GM19372 (cell line): ENCODE data around the gene DUSP11.
"Not testable (repeated sequence)": the region's sequence is repeated elsewhere in the genome, so short reads cannot be mapped to it uniquely, and the experiment has no call there.

Experiments used
- ATAC-seq: cut with Tn5 transposase; IDR thresholded peaks from one replicate; pipeline ENCODE4 v1.9.1; 2021; ENCODE audit warnings: mild to moderate bottlenecking, low read depth, moderate library complexity; ENCODE audit not compliant: unreplicated experiment

DUSP11 gene

DNA sequence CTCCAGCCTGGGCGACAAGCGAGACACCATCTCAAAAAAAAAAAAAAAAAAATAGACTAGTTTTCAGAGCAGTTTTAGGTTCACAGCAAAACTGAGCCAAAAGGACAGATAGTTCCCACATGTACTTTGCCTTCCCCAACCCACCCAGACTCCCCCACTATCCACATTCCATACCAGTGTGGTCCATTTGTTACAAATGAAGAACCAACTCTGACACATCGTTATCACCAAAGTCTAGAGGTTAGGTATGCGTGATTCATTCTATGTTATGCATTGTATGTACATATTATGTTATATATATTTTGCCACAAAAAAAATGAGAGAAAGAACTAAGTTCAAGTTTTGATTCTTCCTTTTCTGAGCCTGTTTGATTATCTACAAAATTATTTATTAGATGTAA is 3.5 kb downstream of the DUSP11 start:
- ATAC-seq: no peak

DNA sequence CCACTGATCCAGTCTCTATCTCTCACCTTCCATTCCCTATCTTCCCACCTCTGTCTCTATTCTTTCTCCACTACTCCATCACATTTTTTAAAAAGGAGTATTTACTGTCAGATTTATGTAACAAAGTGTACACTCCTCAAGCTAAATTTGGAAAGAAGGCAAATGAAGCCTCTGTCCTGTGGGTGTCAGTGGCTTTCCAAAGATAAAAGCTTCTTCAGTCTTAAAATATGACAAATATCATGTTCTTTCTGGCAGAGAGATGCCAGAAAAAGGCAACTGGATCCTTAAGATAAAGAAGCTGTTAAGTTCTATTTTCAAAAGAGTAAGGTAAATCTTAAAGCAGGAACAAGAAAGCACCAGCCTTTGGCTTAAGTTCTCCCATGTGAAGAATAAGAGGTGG is 7.1 kb downstream of the DUSP11 start:
- no peak for ATAC-seq

DNA sequence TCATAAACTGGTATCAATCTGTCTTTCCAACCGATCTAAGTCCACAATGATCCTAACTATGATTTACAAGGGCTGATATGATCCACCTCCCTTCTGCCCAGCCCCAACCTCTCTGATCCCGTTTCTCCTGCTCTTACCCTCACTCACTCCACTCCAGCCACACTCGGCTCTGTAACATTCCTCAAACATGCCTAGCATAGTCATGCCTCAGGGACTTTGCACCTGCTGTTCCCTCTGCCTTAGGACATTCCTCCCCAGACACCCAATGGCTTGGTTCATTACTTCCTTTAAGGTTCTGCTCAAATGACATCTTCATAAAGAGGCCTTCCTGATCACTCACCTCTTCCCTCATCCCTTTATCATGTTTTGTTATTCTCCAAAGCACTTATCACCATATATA is 9.2 kb downstream of the DUSP11 start:
- no peak for ATAC-seq

DNA sequence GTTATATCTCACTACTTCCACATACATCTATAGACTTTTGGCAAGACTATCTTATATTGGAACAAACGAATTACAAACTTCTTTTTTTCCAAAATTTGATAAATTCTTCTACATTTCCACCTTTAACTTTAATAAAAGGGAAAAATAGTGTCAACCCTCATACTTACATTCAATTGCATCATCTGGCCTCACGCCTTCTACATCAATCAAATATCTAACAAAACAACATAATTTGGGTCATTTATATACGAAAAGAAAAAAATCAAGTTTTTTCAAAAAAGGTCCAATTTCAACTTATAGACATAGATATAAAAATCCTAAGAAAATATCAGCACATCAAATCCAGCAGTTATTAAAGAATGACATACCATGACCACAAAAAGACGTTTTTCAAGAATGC is 12.9 kb downstream of the DUSP11 start:
- no peak for ATAC-seq

DNA sequence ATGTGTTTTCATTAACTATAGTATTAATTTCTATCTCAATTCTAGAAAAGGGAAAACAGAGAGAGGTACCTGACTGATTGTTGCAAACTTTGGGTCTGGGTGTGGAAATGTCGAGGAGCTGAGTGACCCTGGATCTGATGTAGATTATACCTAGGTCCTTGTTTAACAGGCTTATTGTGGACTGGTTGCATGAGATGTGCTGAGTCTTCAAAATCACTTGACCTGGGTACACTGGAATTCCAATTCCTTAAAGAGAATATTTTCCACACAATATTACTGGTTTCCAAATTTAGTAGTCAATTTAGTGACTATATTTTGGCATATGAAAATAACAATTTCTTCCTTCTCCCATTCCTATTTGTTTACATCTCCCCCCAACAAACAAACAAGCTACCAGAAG is 13.6 kb downstream of the DUSP11 start:
- ATAC-seq: no peak

DNA sequence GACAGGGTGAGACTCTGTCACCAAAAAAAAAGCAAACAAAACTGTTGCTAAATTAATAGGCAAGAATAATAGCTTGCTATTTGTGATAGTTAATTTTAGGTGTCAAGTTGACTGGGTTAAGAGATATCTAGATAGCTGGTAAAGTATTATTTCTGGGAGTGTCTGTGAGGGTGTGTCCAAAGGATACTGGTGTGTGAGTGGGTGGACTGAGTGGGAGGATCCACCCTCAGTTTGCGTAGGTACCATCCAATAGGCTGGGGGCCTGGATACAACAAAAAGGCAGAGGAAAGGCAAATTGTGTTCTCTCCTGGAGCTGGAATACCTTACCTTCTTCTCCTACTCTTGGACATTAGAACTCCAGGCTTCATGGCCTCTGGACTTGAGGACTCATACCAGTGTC is 15.0 kb downstream of the DUSP11 start:
- no peak for ATAC-seq

DNA sequence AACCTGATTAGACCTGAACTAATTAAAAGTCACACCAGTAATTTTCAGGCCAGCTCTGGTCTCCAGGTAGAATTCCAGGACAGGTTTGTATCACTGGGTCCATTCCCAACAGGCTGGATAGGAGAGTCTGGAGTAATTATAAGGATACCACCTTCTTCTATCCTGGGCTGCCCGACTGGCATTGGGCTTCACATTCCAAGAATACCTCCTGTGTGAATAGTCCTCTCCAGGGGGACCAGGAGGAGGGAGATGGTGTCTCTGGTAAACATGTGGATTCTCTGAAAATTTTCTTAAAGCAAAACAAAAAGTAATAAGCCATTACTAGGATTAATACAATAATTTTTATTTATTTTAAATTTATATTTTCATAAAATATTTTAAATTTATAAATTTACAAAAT is 17.3 kb downstream of the DUSP11 start:
- no peak for ATAC-seq

DNA sequence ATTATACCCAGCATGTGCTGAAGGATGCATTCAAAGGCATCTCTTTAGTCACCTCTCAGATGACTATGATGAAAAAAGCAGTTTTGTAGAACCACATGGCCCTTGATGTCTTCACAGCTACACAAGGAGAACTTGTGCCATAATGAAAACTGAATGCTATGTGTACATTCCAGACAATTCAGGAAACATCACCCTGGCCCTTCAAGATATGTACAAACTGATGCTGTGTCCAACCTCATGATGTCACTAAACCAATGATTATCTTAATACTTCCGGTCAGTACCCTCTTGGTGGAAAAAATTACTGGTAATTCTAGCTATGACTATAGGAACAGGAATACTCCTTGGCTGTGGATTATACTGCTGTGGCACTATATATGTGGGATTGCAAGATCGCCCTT is 20.0 kb downstream of the DUSP11 start:
- no peak for ATAC-seq

DNA sequence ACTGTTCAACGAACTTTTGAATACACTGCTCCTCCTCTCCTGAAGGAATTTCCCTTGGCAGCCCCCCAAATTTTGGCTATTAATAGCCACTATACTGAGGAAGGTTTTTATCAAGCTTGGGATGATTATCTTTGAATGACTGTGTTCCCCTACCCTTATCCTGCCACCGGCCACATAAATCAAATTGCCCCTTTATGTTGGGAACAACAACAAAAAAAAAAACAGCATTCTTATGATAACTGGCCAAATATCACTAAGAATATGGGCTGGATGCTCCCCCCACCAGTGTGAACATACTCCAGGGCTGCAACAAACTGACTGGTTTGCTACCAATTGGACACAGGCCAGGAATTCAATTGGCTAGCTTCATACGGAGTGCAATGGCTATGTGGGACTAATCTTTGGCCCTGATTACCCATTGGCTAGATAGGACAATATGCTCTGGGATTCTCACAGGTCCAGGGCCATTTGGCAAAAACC is 20.6 kb downstream of the DUSP11 start:
- no peak for ATAC-seq

DNA sequence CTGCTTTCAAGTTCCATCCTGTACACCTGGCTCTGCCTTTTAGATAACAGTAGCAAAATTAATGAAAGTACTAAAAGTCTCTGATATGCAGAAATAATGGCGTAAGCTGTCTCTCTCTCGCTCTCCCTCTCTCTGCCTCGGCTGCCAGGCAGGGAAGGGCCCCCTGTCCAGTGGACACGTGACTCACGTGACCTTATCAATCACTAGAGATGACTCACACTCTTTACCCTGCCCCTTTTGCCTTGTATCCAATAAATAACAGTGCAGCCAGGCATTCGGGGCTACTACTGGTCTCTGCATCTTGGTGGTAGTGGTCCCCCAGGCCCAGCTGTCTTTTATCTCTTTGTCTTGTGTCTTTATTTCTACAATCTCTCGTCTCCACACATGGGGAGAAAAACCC is 25.6 kb downstream of the DUSP11 start:
- not testable (repeated sequence) for ATAC-seq

DNA sequence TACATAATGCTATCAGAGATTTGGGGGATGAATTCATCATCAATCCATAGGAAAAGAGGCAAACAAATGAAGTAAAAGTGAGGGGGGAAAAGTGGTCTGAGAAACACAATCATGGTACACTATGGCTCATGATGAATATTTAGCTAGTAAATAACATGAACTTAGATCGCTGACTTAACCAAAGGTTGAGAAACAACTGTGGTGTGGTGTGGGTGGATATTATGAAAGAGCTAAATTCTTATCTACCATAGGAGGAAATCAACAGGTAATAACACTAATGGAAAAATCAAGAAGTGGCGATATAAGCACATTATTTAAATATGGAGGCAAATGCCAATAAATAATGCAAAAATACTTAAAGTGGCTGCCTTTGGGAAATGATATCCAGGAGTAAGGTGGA is 30.6 kb downstream of the DUSP11 start:
- ATAC-seq: no peak

DNA sequence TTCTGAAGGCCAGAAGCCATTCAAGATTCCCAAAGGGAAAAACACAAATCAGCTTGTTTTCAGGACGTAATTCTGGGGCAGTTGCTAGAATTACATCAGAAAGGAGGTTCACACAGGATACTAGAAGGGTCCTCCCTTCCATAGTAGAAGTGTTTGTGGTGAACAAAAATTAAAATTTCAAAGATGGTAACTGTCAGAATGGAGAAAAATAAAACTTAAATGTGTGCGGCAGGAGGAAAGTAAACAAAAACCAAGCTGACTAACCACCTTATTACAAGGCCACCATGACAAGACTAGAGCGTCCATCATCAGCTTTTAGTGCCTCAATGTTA is 33.1 kb downstream of the DUSP11 start:
- ATAC-seq: no peak

DNA sequence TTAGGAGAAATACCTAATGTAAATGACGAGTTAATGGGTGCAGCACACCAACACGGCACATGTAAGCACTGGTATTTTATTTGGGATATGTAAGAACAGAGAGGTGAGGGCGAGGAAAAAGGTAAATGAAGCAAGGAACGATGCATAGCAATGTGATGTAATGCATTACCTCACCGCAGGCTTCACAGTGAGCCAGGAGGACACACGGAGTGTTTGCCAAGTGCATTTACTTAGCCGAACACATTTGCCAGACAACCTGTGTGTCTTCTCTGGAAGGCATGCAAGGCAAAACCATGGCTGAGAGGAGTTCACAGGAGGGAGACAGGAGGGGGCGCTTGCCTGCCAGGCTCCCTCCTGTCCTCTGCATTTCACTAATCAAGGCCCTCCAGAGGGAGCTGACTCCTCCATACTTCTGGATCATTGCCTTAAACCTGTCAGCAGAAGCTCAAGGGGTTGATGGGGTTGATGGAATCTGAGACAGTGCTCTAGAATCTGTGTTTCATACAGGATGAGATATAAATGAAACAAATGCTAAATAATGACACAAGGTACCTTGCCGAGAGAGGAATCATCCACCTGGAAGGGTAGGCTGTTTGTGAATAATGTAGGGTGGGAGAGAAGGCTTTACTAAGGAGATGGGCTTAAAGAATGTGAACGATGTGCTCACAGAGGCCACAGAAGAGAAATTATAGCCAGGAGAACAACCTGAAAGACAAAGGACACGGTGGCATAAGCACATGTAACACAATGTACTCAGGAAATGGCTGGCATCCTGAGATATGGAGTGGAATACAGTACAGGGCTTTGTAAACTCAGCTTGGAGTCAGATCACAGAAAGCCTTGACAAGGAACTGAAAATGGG is 33.7 kb downstream of the DUSP11 start:
- ATAC-seq: no peak

DNA sequence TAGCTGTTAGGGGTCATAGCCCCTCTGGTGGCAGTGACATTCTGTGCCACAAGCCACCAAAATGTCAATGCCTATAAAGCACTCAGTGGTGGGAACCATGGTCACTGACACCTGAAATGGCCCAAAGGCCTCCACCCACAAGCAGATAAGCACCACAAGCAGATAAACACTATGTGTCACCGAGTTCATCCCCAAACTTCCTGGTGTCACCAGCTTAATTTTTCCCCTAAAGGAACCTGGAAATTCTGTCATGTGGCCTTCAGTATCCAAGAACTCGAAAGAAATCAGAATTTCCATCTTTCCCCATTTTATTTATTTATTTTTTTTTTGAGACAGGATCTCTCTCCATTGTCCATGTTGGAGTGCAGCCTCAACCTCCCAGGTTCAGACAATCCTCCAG is 39.1 kb downstream of the DUSP11 start:
- ATAC-seq: no peak

DNA sequence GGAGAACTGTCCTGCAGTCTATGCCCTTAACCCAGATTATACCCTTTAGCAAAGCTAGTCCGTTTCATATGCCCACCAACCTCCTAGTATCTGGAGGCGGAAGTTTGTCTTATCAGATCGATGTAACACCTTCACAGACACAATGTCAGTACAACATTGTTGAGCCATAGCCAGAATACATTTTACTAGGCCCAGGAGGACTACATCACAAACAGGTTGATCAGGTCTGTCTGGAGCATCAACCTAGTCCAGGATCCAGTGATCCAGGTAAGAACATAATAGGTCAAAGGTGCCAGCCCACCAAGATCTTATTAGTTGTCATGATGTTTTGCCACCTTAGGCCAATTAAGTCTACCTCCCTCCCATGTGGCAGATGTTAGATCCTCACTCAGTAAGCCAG is 40.8 kb downstream of the DUSP11 start:
- ATAC-seq: no peak

DNA sequence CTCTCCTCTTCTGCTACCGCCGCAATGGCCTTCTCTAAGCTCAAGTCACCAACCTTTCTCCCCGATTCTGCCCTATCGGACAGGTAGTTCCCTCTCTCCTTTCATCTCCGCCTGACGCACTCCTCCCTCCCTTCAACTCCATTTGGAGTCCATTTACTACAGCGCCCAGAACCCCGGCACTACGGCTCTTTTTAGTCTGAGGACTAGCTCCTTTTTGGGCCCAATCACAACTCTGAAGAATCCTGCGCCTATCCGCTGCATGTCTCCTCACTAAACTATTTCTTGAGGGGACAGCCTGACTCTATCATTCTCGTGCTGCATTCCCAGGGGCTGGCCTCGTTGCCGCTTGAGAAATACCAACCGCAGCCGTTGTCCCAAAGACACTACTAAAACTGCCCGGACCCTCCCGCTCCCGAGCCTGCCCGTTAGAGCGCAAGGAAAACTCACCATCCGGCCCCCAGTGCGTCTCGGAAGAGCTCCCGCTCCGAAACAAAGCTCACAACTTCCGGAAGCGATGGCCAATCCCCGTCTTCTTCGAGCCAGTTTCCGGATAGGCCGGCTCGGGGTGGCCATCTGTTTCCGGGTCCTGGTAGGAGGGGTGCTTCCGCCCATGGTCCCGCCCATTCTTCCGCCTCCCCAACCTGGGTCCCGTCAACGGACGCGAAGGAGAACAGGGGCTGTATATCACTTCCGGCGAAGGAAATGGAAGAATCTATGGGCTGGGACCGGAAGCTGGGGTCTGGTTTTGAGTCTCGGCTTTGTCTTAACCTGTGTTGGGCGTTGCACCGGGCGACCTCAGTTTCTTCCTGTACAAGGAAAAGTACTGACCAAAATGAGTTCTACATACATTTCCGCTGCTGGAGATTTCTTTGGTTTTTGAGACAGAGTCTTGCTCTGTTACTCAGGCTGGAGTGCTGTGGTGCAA is 42.8 kb downstream of the DUSP11 start, which contains the start of gene TPRKB:
Gene TPRKB (minus strand): TSS at position 491 of the 925 bp plus-strand sequence. CDS start 2,776 bp downstream, outside the sequence.
- ATAC-seq: peak; percentile 99

DNA sequence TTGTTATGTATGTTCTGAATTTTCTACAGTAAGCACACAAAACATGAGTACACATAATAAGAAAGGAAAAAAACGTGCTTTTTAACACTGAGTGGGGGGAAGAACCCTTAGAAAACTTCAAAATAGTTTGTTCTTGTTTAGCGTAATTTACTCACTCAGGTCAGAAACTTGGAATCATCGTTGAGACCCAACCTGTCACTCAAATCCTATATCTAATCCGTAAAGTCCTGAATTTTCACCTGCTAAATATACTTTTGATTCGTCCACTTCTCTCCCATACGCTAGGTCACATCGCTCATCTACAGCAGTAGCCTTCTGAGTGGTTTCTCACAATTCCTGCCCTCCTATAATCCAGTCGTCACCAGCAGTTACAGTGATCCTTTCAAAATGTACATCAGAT is 43.5 kb downstream of the DUSP11 start:
- no peak for ATAC-seq

DNA sequence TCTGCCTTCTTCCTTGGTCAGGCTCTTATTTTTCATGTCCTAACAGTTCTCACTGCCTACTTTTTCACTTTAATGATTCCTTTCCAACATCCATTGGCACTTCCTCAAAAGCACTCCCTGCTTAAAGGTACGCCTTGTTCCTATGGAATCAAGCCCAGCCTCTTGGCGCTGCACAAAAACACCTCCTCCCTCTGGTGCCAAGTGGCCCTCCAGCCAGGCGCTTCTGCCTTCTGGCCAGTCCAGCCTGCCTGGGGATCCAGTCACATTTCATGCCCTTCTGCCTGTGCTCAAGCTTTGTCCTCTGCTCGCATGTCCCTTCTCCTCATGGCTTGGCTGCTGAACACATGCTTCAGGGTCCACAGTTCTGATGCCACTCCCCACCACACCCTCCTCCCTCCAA is 49.1 kb downstream of the DUSP11 start:
- ATAC-seq: no peak

DNA sequence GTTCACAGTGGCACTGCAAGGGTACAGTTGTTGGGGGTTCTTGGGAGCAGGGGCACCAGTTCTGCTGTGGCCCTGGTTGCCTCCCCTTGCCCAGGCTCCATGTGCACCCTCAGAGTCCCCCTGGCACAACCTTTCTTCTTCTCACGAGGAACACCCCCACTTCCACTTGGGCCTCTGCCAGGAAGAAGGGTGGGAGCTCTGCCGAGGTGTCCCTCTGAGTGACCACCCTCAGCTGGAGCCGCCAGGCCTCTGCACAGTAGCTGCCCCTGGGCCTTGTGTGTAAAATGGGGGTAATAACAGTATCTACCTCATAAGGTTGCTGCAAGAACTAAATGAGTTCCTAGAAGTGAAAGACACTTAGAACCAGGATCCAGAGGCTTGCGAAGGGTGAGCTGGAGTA is 51.2 kb downstream of the DUSP11 start:
- no peak for ATAC-seq

DNA sequence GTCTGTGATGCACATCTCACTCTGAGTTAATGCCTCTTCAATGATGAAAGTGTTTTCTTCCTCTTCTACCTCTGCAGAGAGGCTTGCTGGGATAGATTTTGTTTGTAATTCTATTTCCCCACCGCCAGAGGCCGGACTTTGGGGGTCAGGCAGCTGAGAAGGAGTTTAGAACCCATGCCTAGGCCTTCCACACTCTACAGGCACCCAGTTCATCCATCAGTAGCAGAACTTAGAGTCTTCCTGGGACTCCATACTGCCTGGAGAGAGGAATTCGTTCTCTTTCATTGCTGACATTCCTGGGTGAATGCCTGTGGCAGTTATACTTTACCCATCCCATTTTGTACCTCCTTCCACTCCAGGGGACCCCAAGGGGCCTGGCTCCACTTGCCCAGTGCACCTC is 51.9 kb downstream of the DUSP11 start:
- no peak for ATAC-seq

DNA sequence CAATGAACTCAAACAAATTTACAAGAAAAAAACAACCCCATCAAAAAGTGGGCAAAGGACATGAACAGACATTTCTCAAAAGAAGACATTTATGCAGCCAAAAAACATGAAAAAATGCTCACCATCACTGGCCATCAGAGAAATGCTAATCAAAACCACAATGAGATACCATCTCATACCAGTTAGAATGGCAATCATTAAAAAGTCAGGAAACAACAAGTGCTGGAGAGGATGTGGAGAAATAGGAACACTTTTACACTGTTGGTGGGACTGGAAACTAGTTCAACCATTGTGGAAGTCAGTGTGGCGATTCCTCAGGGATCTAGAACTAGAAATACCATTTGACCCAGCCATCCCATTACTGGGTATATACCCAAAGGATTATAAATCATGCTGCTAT is 53.2 kb downstream of the DUSP11 start:
- ATAC-seq: not testable (repeated sequence)
